SU-DHL-6 (cell line): Measurements from ENCODE around the gene MYO18A.
"Not testable (repeated sequence)": the region's sequence is repeated elsewhere in the genome, so short reads cannot be mapped to it uniquely, and the experiment has no call there.

Experiments
- H2AFZ ChIP-seq: fragments of 200-600 bp; sonication (generic); 2 replicates; pipeline ENCODE4 v1.6.1; 2014; ENCODE audit warnings: low read depth, mild to moderate bottlenecking, moderate library complexity, mixed read lengths, antibody characterized with exemption, low read length; ENCODE audit not compliant: severe bottlenecking
- H3F3A ChIP-seq: fragments of 200-600 bp; shearing (Covaris generic); 2 replicates; pipeline ENCODE4 v1.6.0; 2016; ENCODE audit warnings: antibody characterized with exemption, mild to moderate bottlenecking; ENCODE audit not compliant: insufficient read depth
- H3K27ac ChIP-seq: fragments of 200-600 bp; sonication (generic); 2 replicates; pipeline ENCODE4 v1.5.1; 2016; ENCODE audit warnings: low read depth, mild to moderate bottlenecking, low read length, moderate library complexity, mixed read lengths
- H3K27me3 ChIP-seq: fragments of 200-600 bp; sonication (generic), shearing (Covaris generic); 2 replicates; pipeline ENCODE4 v1.6.0; 2014; ENCODE audit warnings: mild to moderate bottlenecking, low read length
- H3K36me3 ChIP-seq: fragments of 200-600 bp; sonication (generic); 2 replicates; pipeline ENCODE4 v1.6.1; 2014; ENCODE audit warnings: mild to moderate bottlenecking, low read length, mixed read lengths
- H3K4me2 ChIP-seq: fragments of 300-600, 200-600 bp; shearing (Covaris generic), sonication (generic); 2 replicates; pipeline ENCODE4 v1.6.0; 2014; ENCODE audit warnings: low read length, low read depth, mild to moderate bottlenecking; ENCODE audit not compliant: poor library complexity, severe bottlenecking
- H3K4me3 ChIP-seq: fragments of 200-600 bp; sonication (generic); 2 replicates; pipeline ENCODE4 v1.5.1; 2014; ENCODE audit warnings: antibody characterized with exemption, low read length, mild to moderate bottlenecking, mixed read lengths; ENCODE audit not compliant: insufficient read depth, poor library complexity, severe bottlenecking
- H3K79me2 ChIP-seq: fragments of 200-600 bp; sonication (generic); 2 replicates; pipeline ENCODE4 v1.6.1; 2014; ENCODE audit warnings: mild to moderate bottlenecking, low read length, moderate library complexity; ENCODE audit not compliant: insufficient read depth
- H3K9ac ChIP-seq: fragments of 200-600 bp; sonication (generic); 2 replicates; pipeline ENCODE4 v1.7.0; 2014; ENCODE audit warnings: mild to moderate bottlenecking, low read length
- H3K9me2 ChIP-seq: fragments of 200-600 bp; sonication (generic); replicated peaks from 2 replicates; pipeline ENCODE4 v1.6.1; 2014; ENCODE audit warnings: low read length; ENCODE audit not compliant: insufficient read depth
- H3K9me3 ChIP-seq: fragments of 200-600 bp; sonication (generic); 2 replicates; pipeline ENCODE4 v1.6.1; 2014; ENCODE audit warnings: low read length, mixed read lengths; ENCODE audit not compliant: insufficient read depth
- H4K20me1 ChIP-seq: fragments of 200-600 bp; sonication (generic); 2 replicates; pipeline ENCODE4 v1.6.1; 2014; ENCODE audit warnings: low read depth, mild to moderate bottlenecking, antibody characterized with exemption, low read length, moderate library complexity, mixed read lengths
- CTCF ChIP-seq: fragments of 200-600 bp; sonication (generic); IDR thresholded peaks from one replicate; pipeline ENCODE4 v1.5.1; 2017; ENCODE audit warnings: antibody characterized with exemption, mild to moderate bottlenecking, low read length, moderate library complexity; ENCODE audit not compliant: insufficient read depth, poor library complexity, severe bottlenecking
- EZH2phosphoT487 ChIP-seq: fragments of 200-600 bp; sonication (generic), shearing (Covaris generic); conservative IDR thresholded peaks from 2 replicates; pipeline ENCODE4 v1.6.1; 2018; ENCODE audit warnings: mild to moderate bottlenecking, antibody characterized with exemption, low read length, moderate library complexity, mixed read lengths

The MYO18A gene

DNA sequence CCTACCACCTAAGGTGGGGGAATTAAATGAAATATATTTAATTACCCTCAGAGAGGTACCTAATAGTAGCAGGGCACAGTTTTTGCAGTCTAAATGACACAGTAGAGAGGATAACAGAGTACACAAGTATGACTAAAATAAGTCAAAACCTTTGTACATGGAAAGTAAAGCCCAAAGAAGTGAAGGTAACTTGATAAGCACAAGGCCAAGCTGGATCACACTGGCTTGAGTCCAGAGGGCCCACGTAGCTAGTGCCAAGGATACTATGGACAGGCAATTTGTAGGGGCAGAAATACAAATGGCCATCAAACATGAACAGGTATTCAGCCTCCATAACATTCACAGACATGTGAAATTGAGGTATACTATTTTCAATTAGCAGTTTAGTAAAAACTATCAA, 7.6 kb downstream of the MYO18A start:
- Histone ChIP-seq H2AFZ (no peak overlapping the region), H3K36me3 (no peaks in the 10 kb centered on the region), H3K27me3 (no peaks in the 10 kb centered on the region), H4K20me1 (no peaks in the 10 kb centered on the region), H3K9ac (no peak overlapping the region), H3K79me2 (no peaks in the 10 kb centered on the region), H3K27ac (no peak overlapping the region), H3F3A (no peaks in the 10 kb centered on the region), H3K9me2 (no peaks in the 10 kb centered on the region), H3K4me3 (no peak overlapping the region), H3K4me2 (no peak overlapping the region), H3K9me3 (no peaks in the 10 kb centered on the region)
- TF ChIP-seq CTCF (no peak), EZH2phosphoT487 (no peak)

DNA sequence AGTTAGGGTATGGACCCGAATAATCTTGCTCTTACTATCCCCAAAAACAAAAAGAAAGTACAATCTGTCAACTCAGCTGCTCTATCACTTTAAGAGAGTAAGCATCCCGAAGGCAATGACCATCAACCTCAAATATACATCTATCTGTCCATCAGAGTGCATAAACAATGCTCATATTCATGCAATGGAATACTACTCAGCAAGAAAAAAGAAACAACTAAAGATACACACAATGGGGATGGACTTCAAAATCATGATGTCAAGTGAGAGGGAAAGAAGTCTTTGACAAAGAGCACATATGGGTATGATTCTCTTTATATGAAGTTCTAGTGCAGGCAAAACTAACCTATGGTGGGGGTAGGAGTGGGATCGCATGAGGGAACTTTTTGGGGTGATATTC, 9.5 kb downstream of the MYO18A start:
- Histone ChIP-seq H3K9ac (no peak overlapping the region), H3K4me2 (no peak overlapping the region), H3K9me2 (no peaks in the 10 kb centered on the region), H3K79me2 (no peaks in the 10 kb centered on the region), H3K36me3 (no peaks in the 10 kb centered on the region), H3K9me3 (no peaks in the 10 kb centered on the region), H3K4me3 (no peak overlapping the region), H3K27ac (no peak overlapping the region), H3F3A (no peaks in the 10 kb centered on the region), H4K20me1 (no peaks in the 10 kb centered on the region), H3K27me3 (no peaks in the 10 kb centered on the region), H2AFZ (no peak overlapping the region)
- no peak for TF ChIP-seq EZH2phosphoT487
- no peak for TF ChIP-seq CTCF

DNA sequence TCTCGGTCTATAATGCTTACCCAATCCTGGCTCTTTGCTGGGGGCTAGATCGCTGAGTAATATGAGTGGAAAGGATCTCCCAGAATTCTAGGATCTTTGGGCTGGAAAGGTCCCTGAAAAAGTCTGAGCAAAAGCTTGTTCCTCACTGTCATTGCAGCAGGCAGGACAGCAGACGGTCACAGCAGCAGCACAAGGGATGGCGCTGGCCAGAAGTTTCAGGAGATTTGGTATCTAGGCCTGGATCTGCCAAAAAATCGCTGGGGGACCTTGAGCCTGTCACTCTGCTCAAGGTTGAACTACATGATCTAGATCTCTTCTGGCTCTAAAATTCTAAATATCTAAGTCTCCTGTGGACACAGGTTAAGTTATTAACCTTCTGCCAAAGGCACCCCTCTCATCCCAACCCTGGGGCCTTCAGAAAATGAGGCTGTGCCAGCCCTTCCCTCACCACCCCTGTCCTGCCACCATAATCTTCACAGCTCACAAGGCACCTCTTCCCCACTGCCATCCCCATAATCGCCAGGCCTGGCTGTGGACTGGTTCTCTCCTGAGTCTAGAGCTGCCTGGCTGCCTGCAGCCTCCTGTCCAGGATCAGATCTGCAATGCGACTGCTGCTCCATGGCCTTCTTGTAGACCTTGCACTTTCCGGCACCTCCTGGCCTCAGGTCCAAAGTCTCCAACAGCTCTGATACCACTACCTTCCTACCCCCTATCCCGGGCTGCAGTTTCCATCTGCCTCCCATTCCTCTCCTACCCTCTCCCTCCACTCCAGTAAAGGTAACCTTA, 10.2 kb downstream of the MYO18A start:
- no peak for TF ChIP-seq EZH2phosphoT487
- TF ChIP-seq CTCF, result no peak
- Histone ChIP-seq H4K20me1 (no peaks in the 10 kb centered on the region), H3K27ac (no peak overlapping the region), H3K27me3 (no peaks in the 10 kb centered on the region), H3K4me3 (no peak overlapping the region), H2AFZ (no peak overlapping the region), H3K4me2 (no peak overlapping the region), H3K36me3 (no peaks in the 10 kb centered on the region), H3K9ac (no peak overlapping the region), H3F3A (no peaks in the 10 kb centered on the region), H3K79me2 (no peaks in the 10 kb centered on the region), H3K9me3 (no peaks in the 10 kb centered on the region), H3K9me2 (no peaks in the 10 kb centered on the region)

GRCh38 chr17:29168759-29169126, 11.5 kb downstream of the MYO18A start:
- H3K27me3 ChIP-seq, H3K9me3 ChIP-seq, H3K4me3 ChIP-seq, H3F3A ChIP-seq, H3K9me2 ChIP-seq, H3K27ac ChIP-seq, H2AFZ ChIP-seq, H3K36me3 ChIP-seq, H3K79me2 ChIP-seq, H3K9ac ChIP-seq, H3K4me2 ChIP-seq, H4K20me1 ChIP-seq: not testable (repeated sequence)
